Stimulated activated effector memory CD8-positive, alpha-beta T cell treated with anti-CD3 and anti-CD28 coated beads, Interleukin-12 subunit alpha, Interleukin-12 subunit beta, amount 100 ng/mL, for 72 hours (primary cell): ENCODE results near the gene MTMR4.
"Not testable (repeated sequence)": the region's sequence is repeated elsewhere in the genome, so short reads cannot be mapped to it uniquely, and the experiment has no call there.

Experiments
- ATAC-seq: fragments of 150-1000 bp; cut with Tn5 transposase; 2 replicates; pipeline ENCODE4 v1.10.0; 2021
- DNase-seq, 2 donors: peaks; one replicate each; pipeline ENCODE4 v3.0.0; 2021 to 2022; ENCODE audit warnings: low spot score in 2 of 2
- H3K27ac Mint-ChIP-seq: one replicate; pipeline ENCODE4 v1.8.0; 2022; ENCODE audit warnings: mild to moderate bottlenecking, mixed read lengths
- H3K36me3 Mint-ChIP-seq: one replicate; pipeline ENCODE4 v1.8.0; 2022; ENCODE audit warnings: mild to moderate bottlenecking, mixed read lengths
- H3K4me1 Mint-ChIP-seq: one replicate; pipeline ENCODE4 v1.8.0; 2022; ENCODE audit warnings: mixed read lengths
- H3K4me3 Mint-ChIP-seq: one replicate; pipeline ENCODE4 v1.8.0; 2022; ENCODE audit warnings: mild to moderate bottlenecking, mixed read lengths
- H3K9me3 Mint-ChIP-seq: one replicate; pipeline ENCODE4 v1.8.0; 2022; ENCODE audit warnings: mixed read lengths

MTMR4 gene

DNA sequence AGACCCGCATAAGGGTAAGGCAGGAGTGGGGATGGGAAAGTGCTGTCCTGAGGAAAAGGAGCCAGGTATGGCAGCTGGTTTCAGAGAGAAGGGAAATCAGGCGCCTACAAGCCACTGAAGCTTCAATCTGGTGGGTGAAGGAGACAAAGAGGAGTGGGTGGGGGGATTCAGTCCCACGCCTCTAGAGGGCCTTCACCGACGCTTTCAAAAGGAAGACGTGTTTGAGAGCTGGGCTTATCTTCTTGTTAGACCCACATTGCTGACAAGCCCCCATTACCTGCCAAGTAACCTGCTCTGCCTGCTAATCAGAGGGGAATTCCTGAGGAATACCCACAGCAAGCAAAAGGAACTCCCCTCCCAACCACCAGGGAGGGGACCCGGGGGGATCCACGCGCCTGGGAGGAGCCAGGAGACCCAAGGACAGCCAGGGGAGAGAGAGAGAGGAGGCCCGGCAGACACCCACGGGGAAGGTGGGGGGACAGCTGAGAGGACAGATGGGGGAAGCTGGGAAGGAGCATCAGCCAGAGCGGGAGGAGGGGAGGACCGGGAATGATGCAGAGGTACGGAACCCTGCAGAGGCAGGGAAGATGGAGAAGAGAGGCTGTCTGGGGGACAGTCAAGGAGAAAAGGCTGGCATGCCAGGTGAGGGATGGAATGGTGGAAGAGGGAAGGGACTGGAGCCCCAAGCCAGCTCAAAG lies 1.0 kb downstream of the MTMR4 start:
- peaks cover 64% of the 10 kb centered on the region for H3K36me3 Mint-ChIP-seq
- peaks cover 64% of the 10 kb centered on the region for H3K4me1 Mint-ChIP-seq
- ATAC-seq, result no peak

GRCh38 chr17:58510075-58510474 lies 4.4 kb downstream of the MTMR4 start:
- Mint-ChIP-seq H3K36me3 (peaks cover 84% of the 10 kb centered on the region), H3K27ac (peak overlapping the region; percentile 3), H3K4me3 (no peak overlapping the region), H3K4me1 (peaks cover 41% of the 10 kb centered on the region), H3K9me3 (no peaks in the 10 kb centered on the region)
- no peak for DNase-seq
- no peak for ATAC-seq

More for the DNA sequence above, 1.0 kb downstream of the MTMR4 start:
- Mint-ChIP-seq H3K9me3 (no peaks in the 10 kb centered on the region), H3K4me3 (peak overlapping the region; percentile 87), H3K27ac (peak overlapping the region; percentile 95)
- no peak for DNase-seq

- Mint-ChIP-seq H3K9me3 (no peaks in the 10 kb centered on the region), H3K4me1 (peaks cover 31% of the 10 kb centered on the region)
- no peak for ATAC-seq
Observed at GRCh38 chr17:58508341-58509067, 5.9 kb downstream of the MTMR4 start.

DNA sequence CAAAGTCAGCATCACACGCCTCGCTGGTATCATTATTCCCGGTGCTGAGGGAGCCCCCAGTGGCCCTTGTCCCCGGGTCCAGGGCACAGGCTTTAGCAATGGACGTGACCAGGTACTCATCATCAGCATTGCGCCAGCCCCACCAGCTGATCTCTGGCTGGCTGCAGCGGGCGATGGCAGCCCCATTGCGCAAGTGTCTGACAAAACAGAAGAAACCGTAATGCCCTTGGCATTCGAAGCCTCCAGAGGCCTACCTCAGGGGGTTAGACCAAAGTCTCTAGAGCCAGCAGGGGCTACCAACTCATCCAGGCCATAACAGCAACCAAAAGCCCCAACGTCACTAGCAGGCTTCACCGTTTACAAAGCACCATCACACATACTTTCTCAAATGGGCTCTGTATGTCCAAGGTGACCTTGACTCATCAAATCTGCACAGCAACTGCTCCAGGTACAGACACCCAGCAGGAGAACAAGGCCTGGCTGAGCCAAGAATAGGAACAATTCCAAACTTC lies 7.3 kb downstream of the MTMR4 start:
- H3K4me1 Mint-ChIP-seq, result peaks cover 21% of the 10 kb centered on the region
- no peak overlapping the region for H3K27ac Mint-ChIP-seq
- no peaks in the 10 kb centered on the region for H3K9me3 Mint-ChIP-seq
- ATAC-seq, result no peak
- H3K36me3 Mint-ChIP-seq, result peaks cover 97% of the 10 kb centered on the region
- no peak for DNase-seq
- H3K4me3 Mint-ChIP-seq, result no peak overlapping the region

More at GRCh38 chr17:58508341-58509067, 5.9 kb downstream of the MTMR4 start:
- Mint-ChIP-seq H3K36me3 (peaks cover 97% of the 10 kb centered on the region), H3K4me3 (no peak overlapping the region), H3K27ac (peak overlapping the region; percentile 2)
- no peak for DNase-seq

DNA sequence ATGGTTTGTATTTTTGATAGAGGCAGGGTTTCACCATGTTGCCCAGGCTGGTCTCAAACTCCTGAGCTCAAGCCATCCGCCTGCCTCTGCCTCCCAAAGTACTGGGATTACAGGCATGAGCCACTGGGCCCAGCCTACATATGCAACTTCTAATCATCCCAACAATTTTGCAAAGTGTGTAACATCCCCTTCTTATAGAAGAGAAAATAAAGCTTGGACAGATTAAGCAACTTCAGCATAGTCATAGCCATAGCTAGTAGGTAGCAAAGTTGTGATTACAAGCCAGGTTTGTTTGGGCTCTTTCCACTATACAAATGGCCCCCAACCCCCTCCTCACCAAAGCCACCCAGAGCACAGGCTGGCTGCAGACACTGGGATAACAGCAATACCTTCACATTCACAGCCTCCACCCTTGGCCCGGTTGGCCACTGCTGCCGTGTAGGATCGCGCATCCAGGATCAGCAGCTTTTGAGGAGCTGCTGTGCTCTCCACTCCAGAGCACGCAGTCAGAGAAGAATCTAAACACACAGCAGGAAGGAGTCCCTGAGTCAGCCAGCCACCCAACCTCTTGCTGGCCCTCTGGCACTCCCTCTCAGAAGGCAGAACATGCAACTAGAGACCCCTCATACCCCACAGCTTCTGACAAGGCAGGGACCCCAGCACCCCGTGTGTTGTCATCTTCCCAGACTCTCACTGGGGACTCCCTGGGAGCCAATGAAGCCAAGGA lies 7.9 kb downstream of the MTMR4 start:
- DNase-seq (no peak), ATAC-seq (no peak)
- Mint-ChIP-seq H3K4me1 (peaks cover 16% of the 10 kb centered on the region), H3K36me3 (peaks cover 97% of the 10 kb centered on the region), H3K27ac (peak overlapping the region; percentile 17), H3K9me3 (no peaks in the 10 kb centered on the region), H3K4me3 (no peak overlapping the region)

DNA sequence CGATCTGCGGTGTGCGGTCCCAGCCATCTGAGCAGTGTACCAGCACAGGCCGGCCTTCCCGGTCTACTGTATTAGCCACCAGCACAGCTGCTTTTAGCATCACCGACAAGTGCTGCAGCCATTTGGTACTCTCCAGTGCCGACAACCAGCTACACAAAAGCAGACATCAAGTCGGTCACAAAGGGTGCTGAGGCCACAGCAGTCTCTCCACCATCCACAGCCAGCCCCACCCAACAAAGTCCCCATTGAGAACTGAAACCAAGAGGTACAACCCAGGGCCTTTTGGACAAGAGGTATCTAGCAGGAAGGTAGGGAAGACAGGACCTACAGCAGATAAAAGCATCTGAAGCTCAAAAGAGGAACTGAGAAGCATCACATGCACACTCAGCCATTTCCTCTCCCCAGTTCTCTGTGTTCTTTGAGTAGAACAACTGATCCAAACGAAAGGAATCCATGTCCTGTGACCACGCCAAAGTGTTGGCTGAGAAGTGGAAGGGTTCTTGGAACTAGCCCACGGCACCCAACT lies 9.5 kb downstream of the MTMR4 start:
- DNase-seq, result no peak
- H3K4me1 Mint-ChIP-seq, result peaks cover 9% of the 10 kb centered on the region
- ATAC-seq, result no peak
- no peak overlapping the region for H3K4me3 Mint-ChIP-seq
- H3K36me3 Mint-ChIP-seq, result peaks cover 97% of the 10 kb centered on the region
- H3K9me3 Mint-ChIP-seq, result no peaks in the 10 kb centered on the region
- H3K27ac Mint-ChIP-seq, result peak overlapping the region; percentile 83

GRCh38 chr17:58503866-58504265 lies 10.6 kb downstream of the MTMR4 start:
- Mint-ChIP-seq H3K27ac (peak overlapping the region; percentile 83), H3K36me3 (peaks cover 97% of the 10 kb centered on the region), H3K9me3 (no peaks in the 10 kb centered on the region), H3K4me1 (peaks cover 5% of the 10 kb centered on the region), H3K4me3 (no peak overlapping the region)
- DNase-seq, result no peak
- no peak for ATAC-seq

GRCh38 chr17:58503134-58503533 lies 11.3 kb downstream of the MTMR4 start:
- H3K27ac Mint-ChIP-seq, result peak overlapping the region; percentile 83
- ATAC-seq, H3K9me3 Mint-ChIP-seq, H3K4me3 Mint-ChIP-seq, H3K4me1 Mint-ChIP-seq, DNase-seq: not testable (repeated sequence)
- peaks cover 97% of the 10 kb centered on the region for H3K36me3 Mint-ChIP-seq

GRCh38 chr17:58501451-58501850 lies 13.0 kb downstream of the MTMR4 start:
- DNase-seq (no peak), ATAC-seq (no peak)
- no peak overlapping the region for H3K4me3 Mint-ChIP-seq
- H3K9me3 Mint-ChIP-seq, result no peaks in the 10 kb centered on the region
- H3K4me1 Mint-ChIP-seq, result no peaks in the 10 kb centered on the region
- peaks cover 97% of the 10 kb centered on the region for H3K36me3 Mint-ChIP-seq
- no peak overlapping the region for H3K27ac Mint-ChIP-seq

DNA sequence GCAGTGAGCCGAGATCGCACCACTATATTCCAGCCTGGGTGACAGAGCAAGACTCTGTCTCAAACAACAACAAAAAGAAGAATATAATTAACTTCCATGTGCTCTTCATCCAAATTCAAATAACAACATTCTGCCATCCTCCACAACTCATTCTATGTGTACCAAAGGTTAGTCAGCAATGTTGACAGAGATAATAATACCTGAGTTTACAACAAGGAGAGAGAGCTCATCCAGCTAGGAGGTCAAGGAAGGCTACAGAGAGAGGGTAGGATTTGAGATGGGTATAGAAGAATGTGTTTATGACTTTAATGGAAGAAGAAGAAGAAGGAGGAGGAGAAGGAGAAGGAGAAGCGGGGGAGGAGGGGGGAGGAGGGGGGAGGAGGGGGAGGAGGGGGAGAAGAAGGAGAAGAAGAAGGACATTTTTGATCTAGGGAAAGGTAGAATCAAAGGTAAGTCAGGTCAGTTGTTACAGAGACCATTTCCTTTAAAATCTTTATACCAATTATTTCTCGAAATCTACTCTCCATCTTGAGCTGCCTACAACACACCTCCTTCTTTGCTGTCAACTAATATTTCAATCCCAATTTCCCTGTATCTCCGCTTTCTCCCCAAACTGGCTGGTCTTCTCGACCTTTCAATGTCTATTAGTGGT lies 16.1 kb downstream of the MTMR4 start:
- Mint-ChIP-seq H3K27ac (no peak overlapping the region), H3K4me3 (no peak overlapping the region), H3K36me3 (peaks cover 99% of the 10 kb centered on the region), H3K9me3 (no peaks in the 10 kb centered on the region), H3K4me1 (peaks cover under 1% of the 10 kb centered on the region)
- no peak for ATAC-seq
- DNase-seq, result no peak

DNA sequence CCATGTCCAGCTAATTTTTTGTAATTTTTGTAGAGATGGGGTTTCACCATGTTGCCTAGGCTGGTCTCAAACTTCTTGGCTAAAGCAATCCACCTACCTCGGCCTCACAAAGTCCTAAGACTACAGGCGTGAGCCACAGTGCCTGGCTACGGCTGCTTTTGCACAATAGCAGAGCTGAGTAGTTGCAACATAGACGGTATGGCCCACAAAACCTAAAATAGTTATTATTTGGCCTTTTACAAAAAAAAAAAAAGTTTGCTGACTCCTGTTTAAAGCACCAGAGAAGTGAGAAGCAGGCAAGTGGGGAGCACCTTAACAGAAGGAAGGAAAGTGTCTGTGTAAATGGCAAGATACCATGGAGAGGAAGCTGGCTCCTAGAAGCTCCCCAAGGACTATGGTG lies 20.9 kb downstream of the MTMR4 start:
- H3K4me3 Mint-ChIP-seq, result no peak overlapping the region
- peak overlapping the region; percentile 54 for H3K27ac Mint-ChIP-seq
- DNase-seq, result no peak
- no peak for ATAC-seq
- peaks cover 12% of the 10 kb centered on the region for H3K4me1 Mint-ChIP-seq
- peaks cover 99% of the 10 kb centered on the region for H3K36me3 Mint-ChIP-seq
- no peaks in the 10 kb centered on the region for H3K9me3 Mint-ChIP-seq

- Mint-ChIP-seq H3K36me3 (peaks cover 91% of the 10 kb centered on the region), H3K4me1 (peaks cover 12% of the 10 kb centered on the region), H3K4me3 (no peak overlapping the region), H3K9me3 (no peaks in the 10 kb centered on the region), H3K27ac (peak overlapping the region; percentile 54)
- ATAC-seq (peak; percentile 96), DNase-seq (no peak)
Observed at GRCh38 chr17:58492238-58493121, 22.0 kb downstream of the MTMR4 start.

DNA sequence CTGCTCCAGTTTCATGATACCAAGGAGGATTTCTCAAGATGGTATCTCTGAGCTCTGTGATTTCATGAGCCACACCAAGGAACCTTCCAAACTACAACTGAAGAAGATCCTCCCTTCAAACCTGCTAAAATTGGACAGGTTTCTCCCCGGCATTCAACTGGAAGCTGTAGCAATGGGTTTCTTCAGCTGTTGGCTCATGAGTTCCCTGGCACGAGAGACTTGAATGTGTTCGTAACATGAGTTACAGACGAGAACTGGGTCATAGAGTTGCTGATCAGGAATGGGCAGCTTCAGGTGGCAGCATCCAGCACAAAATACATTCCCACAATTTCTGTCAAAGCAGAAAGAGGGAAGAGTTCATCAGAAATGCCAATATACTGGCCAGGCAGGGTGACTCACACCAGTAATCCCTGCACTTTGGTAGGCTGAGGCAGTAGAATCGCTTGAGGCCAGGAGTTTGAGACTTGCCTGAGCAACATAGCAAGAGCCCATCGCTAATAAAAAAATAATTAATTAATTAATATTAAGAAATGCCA lies 22.9 kb downstream of the MTMR4 start:
- no peak for ATAC-seq
- Mint-ChIP-seq H3K4me3 (no peak overlapping the region), H3K36me3 (peaks cover 87% of the 10 kb centered on the region), H3K27ac (no peak overlapping the region), H3K9me3 (no peaks in the 10 kb centered on the region), H3K4me1 (peaks cover 12% of the 10 kb centered on the region)
- DNase-seq, result no peak

GRCh38 chr17:58488428-58488890 lies 26.0 kb downstream of the MTMR4 start:
- peaks cover 12% of the 10 kb centered on the region for H3K4me1 Mint-ChIP-seq
- no peak overlapping the region for H3K27ac Mint-ChIP-seq
- H3K9me3 Mint-ChIP-seq, result no peaks in the 10 kb centered on the region
- ATAC-seq (no peak), DNase-seq (no peak)
- H3K4me3 Mint-ChIP-seq, result no peak overlapping the region
- peaks cover 56% of the 10 kb centered on the region for H3K36me3 Mint-ChIP-seq
